ENCODE measurements around the gene RNASEL.
A peak's percentile ranks its signal among the peaks of the same experiment; 100 is the strongest.

Gene RNASEL

GRCh38 chr1:182586380-182586779 lies 2.7 kb downstream of the RNASEL start:
- no peak overlapping the region for H3K27ac ChIP-seq
- TF ChIP-seq CTCF (IDR thresholded peaks at IDR 0.05; ENCODE audit: low read depth, low read length, missing control alignments) = no peak
- H3K36me3 ChIP-seq (replicated peaks) = no peaks in the 10 kb centered on the region
- H3K27me3 ChIP-seq (replicated peaks) = no peaks in the 10 kb centered on the region
- no peak overlapping the region for H3K4me3 ChIP-seq (ENCODE audit: low read depth, low read length)
- no peak for DNase-seq
- in situ Hi-C loops (cut with HindIII; ENCODE audit: low pct_ligation_motif_present, low sequenced_read_pairs) = no loop called here

- H3K4me3 ChIP-seq (ENCODE audit: low read depth, low read length) = no peak overlapping the region
- H3K36me3 ChIP-seq (replicated peaks) = no peaks in the 10 kb centered on the region
- DNase-seq = no peak
- H3K27ac ChIP-seq = no peak overlapping the region
- TF ChIP-seq CTCF (IDR thresholded peaks at IDR 0.05; ENCODE audit: low read depth, low read length, missing control alignments) = no peak
- in situ Hi-C loops (cut with HindIII; ENCODE audit: low pct_ligation_motif_present, low sequenced_read_pairs) = no loop called here
- H3K27me3 ChIP-seq (replicated peaks) = no peaks in the 10 kb centered on the region
Measured at GRCh38 chr1:182584746-182585145, 4.3 kb downstream of the RNASEL start.

GRCh38 chr1:182580736-182581135 lies 8.3 kb downstream of the RNASEL start:
- H3K36me3 ChIP-seq (replicated peaks) = no peaks in the 10 kb centered on the region
- TF ChIP-seq CTCF (IDR thresholded peaks at IDR 0.05; ENCODE audit: low read depth, low read length, missing control alignments) = no peak
- DNase-seq = no peak
- no peaks in the 10 kb centered on the region for H3K27me3 ChIP-seq (replicated peaks)
- no peak overlapping the region for H3K4me3 ChIP-seq (ENCODE audit: low read depth, low read length)
- H3K27ac ChIP-seq = no peak overlapping the region
- in situ Hi-C loops (cut with HindIII; ENCODE audit: low pct_ligation_motif_present, low sequenced_read_pairs) = no loop called here

- Histone ChIP-seq H3K4me3 (ENCODE audit: low read depth, low read length) (no peak overlapping the region), H3K36me3 (replicated peaks) (no peaks in the 10 kb centered on the region), H3K27me3 (replicated peaks) (no peaks in the 10 kb centered on the region), H3K27ac (no peak overlapping the region)
- peak; percentile 20 for DNase-seq
- in situ Hi-C loops (cut with HindIII; ENCODE audit: low pct_ligation_motif_present, low sequenced_read_pairs) = no loop called here
- no peak for TF ChIP-seq CTCF (IDR thresholded peaks at IDR 0.05; ENCODE audit: low read depth, low read length, missing control alignments)
Measured at GRCh38 chr1:182575540-182576149, 13.4 kb downstream of the RNASEL start.

- TF ChIP-seq CTCF (IDR thresholded peaks at IDR 0.05; ENCODE audit: low read depth, low read length, missing control alignments) = no peak
- H3K4me3 ChIP-seq (ENCODE audit: low read depth, low read length) = no peak overlapping the region
- DNase-seq = no peak
- no peak overlapping the region for H3K27ac ChIP-seq
- in situ Hi-C loops (cut with HindIII; ENCODE audit: low pct_ligation_motif_present, low sequenced_read_pairs) = no loop called here
- no peaks in the 10 kb centered on the region for H3K27me3 ChIP-seq (replicated peaks)
- no peaks in the 10 kb centered on the region for H3K36me3 ChIP-seq (replicated peaks)
Measured at GRCh38 chr1:182574156-182574555, 14.9 kb downstream of the RNASEL start.

GRCh38 chr1:182570611-182570970 lies 18.5 kb downstream of the RNASEL start:
- in situ Hi-C loops (cut with HindIII; ENCODE audit: low pct_ligation_motif_present, low sequenced_read_pairs) = no loop called here
- no peaks in the 10 kb centered on the region for H3K27me3 ChIP-seq (replicated peaks)
- H3K4me3 ChIP-seq (ENCODE audit: low read depth, low read length) = no peak overlapping the region
- TF ChIP-seq CTCF (IDR thresholded peaks at IDR 0.05; ENCODE audit: low read depth, low read length, missing control alignments) = no peak
- no peaks in the 10 kb centered on the region for H3K36me3 ChIP-seq (replicated peaks)
- no peak overlapping the region for H3K27ac ChIP-seq
- no peak for DNase-seq

Measured in brain microvascular endothelial cell (primary cell).